H1 (cell line): Measurements from ENCODE around the gene TMEM89. TPM values are rescaled to one million over a fixed set of nuclear protein-coding genes. Genes with fewer than 3 reads are reported as not detected.

Experiments used
- CTCF ChIA-PET: fragments of 300-600 bp; sonication (Branson Sonifier 250); formaldehyde crosslinking; loops from one replicate; lab custom pipeline; 2021; ENCODE audit not compliant: partially characterized antibody; lab: Charles Lee
- POLR2A ChIA-PET: fragments of 300-600 bp; sonication (Branson Sonifier 250); formaldehyde crosslinking; loops from one replicate; lab custom pipeline; 2021; ENCODE audit warnings: inconsistent platforms; ENCODE audit not compliant: partially characterized antibody; lab: Charles Lee
- DNase-seq, 2 experiments: peaks; one replicate each; pipeline versions ENCODE4 v3.0.0 to v3.0.0-alpha.2; 2010 to 2022; ENCODE audit warnings: low spot score in 2 of 2, low read depth in 1 of 2, mixed read lengths in 1 of 2
- FAIRE-seq: peaks from 2 replicates; lab custom pipeline; 2011; peaks lifted over from hg19 to GRCh38; lab: Jason Lieb, UNC
- H2AFZ ChIP-seq: 2 replicates; pipeline ENCODE4 v1.8.1; 2012; ENCODE audit warnings: low read length, inconsistent platforms
- H2AK5ac ChIP-seq: 2 replicates; pipeline ENCODE4 v1.6.1; 2013; ENCODE audit warnings: low read depth, low read length
- H2BK120ac ChIP-seq: replicated peaks from 2 replicates; pipeline ENCODE3; 2013; ENCODE audit warnings: low read depth, low read length, inconsistent platforms
- H2BK12ac ChIP-seq: 2 replicates; pipeline ENCODE4 v1.6.1; 2013; ENCODE audit warnings: low read depth, low read length
- H2BK15ac ChIP-seq: 2 replicates; pipeline ENCODE4 v1.6.1; 2013; ENCODE audit warnings: low read length
- H2BK20ac ChIP-seq: 2 replicates; pipeline ENCODE4 v1.6.1; 2013; ENCODE audit warnings: low read length
- H2BK5ac ChIP-seq: 2 replicates; pipeline ENCODE4 v1.6.1; 2013; ENCODE audit warnings: low read depth, low read length
- H3K14ac ChIP-seq: 2 replicates; pipeline ENCODE4 v1.6.1; 2013; ENCODE audit warnings: inconsistent platforms; ENCODE audit not compliant: insufficient read length
- H3K18ac ChIP-seq: 2 replicates; pipeline ENCODE4 v1.6.1; 2013; ENCODE audit warnings: low read length; ENCODE audit errors: extremely low read depth
- H3K23ac ChIP-seq: 2 replicates; pipeline ENCODE4 v1.6.1; 2013; ENCODE audit warnings: inconsistent platforms; ENCODE audit not compliant: insufficient read length
- H3K23me2 ChIP-seq: 2 replicates; pipeline ENCODE4 v1.6.1; 2013; ENCODE audit warnings: low read depth, low read length
- H3K27ac ChIP-seq: 2 replicates; pipeline ENCODE4 v1.6.1; 2011; ENCODE audit warnings: low read depth, low read length, inconsistent platforms
- H3K27me3 ChIP-seq, 4 experiments: replicated peaks in 1 of 4; 1 replicate in 1 of 4; 2 replicates in 3 of 4; pipeline versions ENCODE4 v1.6.1 to v1.8.1; 2011 to 2013; ENCODE audit warnings: low read length in 3 of 4, mild to moderate bottlenecking in 3 of 4, inconsistent platforms in 2 of 4, mixed read lengths in 2 of 4, moderate library complexity in 1 of 4; ENCODE audit not compliant: control insufficient read depth in 3 of 4, insufficient read depth in 3 of 4; ENCODE audit errors: extremely low read depth in 1 of 4
- H3K36me3 ChIP-seq, 4 experiments: 2 replicates each; pipeline versions ENCODE4 v1.6.1 to v1.8.1; 2011 to 2013; ENCODE audit warnings: mild to moderate bottlenecking in 4 of 4, low read length in 3 of 4, moderate library complexity in 2 of 4, control low read depth in 1 of 4, inconsistent platforms in 1 of 4; ENCODE audit not compliant: insufficient read depth in 4 of 4, control insufficient read depth in 2 of 4
- H3K4ac ChIP-seq: replicated peaks from 2 replicates; pipeline ENCODE3; 2013; ENCODE audit warnings: low read length, low read depth, mixed read lengths, inconsistent platforms; ENCODE audit not compliant: insufficient read length
- H3K4me1 ChIP-seq, 4 experiments: replicated peaks in 1 of 4; 1 replicate in 1 of 4; 2 replicates in 3 of 4; pipeline versions ENCODE4 v1.6.1 to v1.8.1; 2011 to 2013; ENCODE audit warnings: low read length in 3 of 4, inconsistent platforms in 2 of 4, mixed read lengths in 1 of 4; ENCODE audit not compliant: insufficient read depth in 4 of 4, control insufficient read depth in 3 of 4
- H3K4me2 ChIP-seq, 2 experiments: 2 replicates each; pipeline versions ENCODE4 v1.6.1 to v1.8.1; 2011 to 2013; ENCODE audit warnings: low read depth in 2 of 2, low read length in 2 of 2, control low read depth in 1 of 2, inconsistent platforms in 1 of 2, mild to moderate bottlenecking in 1 of 2; ENCODE audit not compliant: insufficient read depth in 1 of 2
- H3K4me3 ChIP-seq, 4 experiments: fragments of 200-600, 300-600 bp in 1 of 4; sonication (generic), shearing (Covaris generic), sonication (Bioruptor Twin) in 1 of 4; 2 replicates each; pipeline versions ENCODE4 v1.5.1 to v1.8.1; 2011 to 2016; ENCODE audit warnings: low read length in 4 of 4, low read depth in 3 of 4, control low read depth in 2 of 4, inconsistent platforms in 2 of 4, mild to moderate bottlenecking in 2 of 4, mixed read lengths in 1 of 4, moderate library complexity in 1 of 4; ENCODE audit not compliant: insufficient read depth in 2 of 4; ENCODE audit errors: extremely low read depth in 1 of 4
- H3K56ac ChIP-seq: replicated peaks from 2 replicates; pipeline ENCODE3; 2013; ENCODE audit warnings: low read depth, mild to moderate bottlenecking, mixed read lengths, low read length, inconsistent platforms; ENCODE audit not compliant: insufficient read length
- H3K79me1 ChIP-seq: 2 replicates; pipeline ENCODE4 v1.6.1; 2013; ENCODE audit warnings: low read depth, low read length, control low read depth
- H3K79me2 ChIP-seq, 2 experiments: 2 replicates each; pipeline versions ENCODE4 v1.6.1 to v1.8.1; 2012 to 2013; ENCODE audit warnings: low read length in 2 of 2, mild to moderate bottlenecking in 2 of 2, inconsistent platforms in 1 of 2; ENCODE audit not compliant: insufficient read depth in 2 of 2, control insufficient read depth in 1 of 2
- H3K9ac ChIP-seq, 4 experiments: replicated peaks in 1 of 4; 1 replicate in 1 of 4; 2 replicates in 3 of 4; pipeline versions ENCODE4 v1.6.1 to v1.8.1; 2011 to 2013; ENCODE audit warnings: low read depth in 3 of 4, low read length in 3 of 4, control low read depth in 2 of 4, mild to moderate bottlenecking in 2 of 4, moderate library complexity in 2 of 4, inconsistent platforms in 1 of 4; ENCODE audit errors: extremely low read depth in 1 of 4
- H3K9me3 ChIP-seq, 2 experiments: 2 replicates each; pipeline versions ENCODE4 v1.6.1 to v1.8.1; 2012 to 2013; ENCODE audit warnings: mild to moderate bottlenecking in 2 of 2, moderate library complexity in 2 of 2, control low read depth in 1 of 2, inconsistent platforms in 1 of 2, low read depth in 1 of 2, low read length in 1 of 2, mixed read lengths in 1 of 2; ENCODE audit not compliant: insufficient read depth in 2 of 2
- H4K20me1 ChIP-seq, 2 experiments: replicated peaks in 1 of 2; 2 replicates each; pipeline versions ENCODE3 to v1.8.1; 2011 to 2013; ENCODE audit warnings: inconsistent platforms in 2 of 2, low read length in 2 of 2, mild to moderate bottlenecking in 1 of 2; ENCODE audit not compliant: insufficient read depth in 2 of 2, control insufficient read depth in 1 of 2
- H4K5ac ChIP-seq: 2 replicates; pipeline ENCODE4 v1.6.1; 2013; ENCODE audit warnings: low read length, low read depth, mixed read lengths, inconsistent platforms; ENCODE audit not compliant: insufficient read length
- H4K8ac ChIP-seq: 2 replicates; pipeline ENCODE4 v1.8.0; 2013; ENCODE audit warnings: mild to moderate bottlenecking, moderate library complexity, low read length, inconsistent platforms; ENCODE audit not compliant: insufficient read depth; ENCODE audit errors: extremely low read depth
- H4K91ac ChIP-seq: replicated peaks from 2 replicates; pipeline ENCODE3; 2013; ENCODE audit warnings: low read length, mixed read lengths, inconsistent platforms; ENCODE audit not compliant: insufficient read length
- BACH1 ChIP-seq: IDR thresholded peaks from 2 replicates; pipeline ENCODE4 v1.6.1; 2012; ENCODE audit warnings: low read length, improper control_type of control experiment
- CEBPB ChIP-seq: IDR thresholded peaks from 2 replicates; pipeline ENCODE4 v1.6.1; 2012; ENCODE audit warnings: low read depth, low read length
- CHD1 ChIP-seq: IDR thresholded peaks from 2 replicates; pipeline ENCODE4 v1.6.1; 2012; ENCODE audit warnings: low read depth, low read length, improper control_type of control experiment
- CTBP2 ChIP-seq: IDR thresholded peaks from 2 replicates; pipeline ENCODE4 v1.7.0; 2011; ENCODE audit warnings: borderline replicate concordance, mild to moderate bottlenecking, moderate library complexity, mixed read lengths, low read length; ENCODE audit not compliant: insufficient read depth, insufficient read length
- EGR1 ChIP-seq: IDR thresholded peaks from 2 replicates; pipeline ENCODE4 v1.6.1; 2011; ENCODE audit warnings: low read depth, low read length, borderline replicate concordance
- POLR2A ChIP-seq, 2 experiments: IDR thresholded peaks; 1 replicate in 1 of 2; 2 replicates in 1 of 2; pipeline ENCODE4 v1.6.1; 2011; ENCODE audit warnings: low read depth in 2 of 2, low read length in 2 of 2, mild to moderate bottlenecking in 2 of 2; ENCODE audit errors: control extremely low read depth in 1 of 2
- POLR2AphosphoS5 ChIP-seq: IDR thresholded peaks from 2 replicates; pipeline ENCODE4 v1.6.1; 2011; ENCODE audit warnings: low read depth, low read length
- SIRT6 ChIP-seq: IDR thresholded peaks from one replicate; pipeline ENCODE4 v1.7.1; 2012; ENCODE audit warnings: low read length, inconsistent platforms
- WGBS, 2 experiments: shearing (Covaris generic) in 1 of 2; methylation state at CpG; one replicate each; pipeline versions ENCODE4 v1.1.6 to v1.1.7; 2013 to 2015; ENCODE audit warnings: low lambda C conversion rate in 2 of 2, mixed read lengths in 2 of 2, inconsistent platforms in 1 of 2, low coverage in 1 of 2, missing lambda C conversion rate in 1 of 2; ENCODE audit not compliant: insufficient replicate concordance in 2 of 2, insufficient coverage in 1 of 2, insufficient read length in 1 of 2; ENCODE audit errors: extremely low coverage in 1 of 2, missing lambda C conversion rate in 1 of 2; 5-methylcytosine and 5-hydroxymethylcytosine counted together
- polyA plus RNA-seq, 7 experiments: library from polyadenylated mRNA; depleted of rRNA in 3 of 7; stranded (reverse) in 5 of 7; unstranded in 2 of 7; fragments of >200 nt in 5 of 7; fragments of 200-250 nt in 2 of 7; gene quantifications; 1 replicate in 5 of 7; 2 replicates in 1 of 7; 4 replicates in 1 of 7; pipeline versions ENCODE4 v1.2.1 to v1.2.3, GENCODE V29; 2011 to 2013; ENCODE audit warnings: missing spikeins in 2 of 7, mixed read lengths in 2 of 7
- total RNA-seq: library from RNA; stranded (reverse); fragmentation: NEBNext Ultra II Directional; extraction: Animal tissue kit (Norgen Biotek cat#: 25700); gene quantifications from 2 replicates; pipeline ENCODE4 v1.2.1, GENCODE V29; 2021
- TF ChIP-seq, protein P1 (sequence below): IDR thresholded peaks from 2 replicates; pipeline ENCODE4 v1.6.1; 2011; ENCODE audit warnings: low read depth, mild to moderate bottlenecking, low read length; ENCODE audit not compliant: insufficient read depth
- TF ChIP-seq, protein P2 (sequence below): IDR thresholded peaks from 2 replicates; pipeline ENCODE4 v1.6.1; 2012; ENCODE audit warnings: low read length, inconsistent platforms

TMEM89 gene
- total and polyA plus RNA-seq, 2 of the 8 experiments (the other 6 are each of a cell fraction or from before 2014, with no cell fraction given): not detected

DNA sequence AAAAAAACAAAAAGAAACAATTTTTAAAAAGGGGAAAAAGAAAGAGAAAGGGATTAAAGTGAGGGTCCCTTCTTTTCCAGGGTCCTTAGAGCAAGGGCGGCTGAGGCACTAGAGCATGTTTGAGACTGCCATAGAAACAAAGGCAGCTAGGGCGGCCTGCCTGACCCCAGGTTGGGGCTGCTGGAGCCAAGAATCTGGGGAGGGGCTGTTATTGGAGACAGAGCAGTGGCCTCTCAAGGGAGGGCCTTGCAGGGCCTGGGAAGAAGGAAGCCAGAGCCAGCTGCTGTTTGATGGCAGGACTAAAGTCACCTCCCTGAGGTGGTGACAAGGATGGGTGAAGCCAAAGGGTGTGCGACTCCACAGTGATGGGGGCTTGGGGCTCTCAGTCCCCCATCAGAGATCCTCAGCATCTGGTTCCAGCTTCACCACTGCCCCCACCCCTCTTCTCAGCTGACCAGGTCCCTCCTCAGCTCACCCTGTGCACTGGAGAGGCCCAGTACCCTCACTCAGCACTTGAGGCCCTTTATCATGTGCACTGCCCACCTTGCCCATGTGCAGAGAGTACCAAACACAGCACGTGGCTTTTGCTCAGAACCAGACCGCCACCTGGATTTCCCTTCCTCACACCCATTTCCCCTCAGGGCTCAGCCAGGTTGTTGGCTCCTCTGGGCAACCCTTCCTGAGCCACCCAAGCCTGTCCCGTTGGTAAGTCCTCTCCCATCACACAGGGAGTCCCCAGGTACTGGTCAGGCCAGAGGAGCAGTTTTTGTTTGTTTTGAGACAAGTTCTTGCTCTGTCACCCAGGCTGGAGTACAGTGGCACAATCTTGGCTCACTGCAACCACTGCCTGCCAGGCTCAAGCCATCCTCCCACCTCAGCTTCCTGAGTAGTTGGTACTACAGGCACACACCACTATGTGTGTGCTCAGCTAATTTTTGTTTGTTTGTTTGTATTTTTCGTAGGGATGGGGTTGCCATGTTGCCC, 1.7 kb downstream of the TMEM89 start:
- no peaks in the 10 kb centered on the region for H3K27me3 ChIP-seq
- no peak overlapping the region for H3K9ac ChIP-seq
- 93% methylated on average over 7 of the region's 7 CpGs; no CpG with 5 or more reads in 1 of the 2 experiments for WGBS, 2 experiments
- H2BK15ac ChIP-seq: no peak overlapping the region
- H3K23ac ChIP-seq: no peak overlapping the region
- no peak overlapping the region for H4K8ac ChIP-seq
- H2AFZ ChIP-seq: no peak overlapping the region
- no peak for FAIRE-seq
- no peak overlapping the region for H3K56ac ChIP-seq
- DNase-seq: no peak
- H3K79me2 ChIP-seq: no peaks in the 10 kb centered on the region
- H4K20me1 ChIP-seq: peaks cover 0 to 5% of the 10 kb centered on the region in 2 experiments
- ChIA-PET POLR2A (interaction anchor here (0.7 to 7.9 kb wide), 7 partner anchors 8 to 30 kb away, joined by 4 to 75 read pairs (median 7); partner anchors contain the start of genes SLC26A6 and UQCRC1), CTCF (interaction anchor here (1.1 to 3.0 kb wide), 2 partner anchors 15 to 62 kb away, joined by 4 to 16 read pairs; partner anchors contain the start of gene SLC26A6)
- H3K27ac ChIP-seq: no peak overlapping the region
- peaks cover 0 to 4% (median 0%) of the 10 kb centered on the region in 4 experiments; a peak in 3 of 8 replicates for H3K36me3 ChIP-seq
- no peak overlapping the region for H3K18ac ChIP-seq
- H2AK5ac ChIP-seq: no peak overlapping the region
- H4K91ac ChIP-seq: no peak overlapping the region
- H3K23me2 ChIP-seq: no peaks in the 10 kb centered on the region
- H3K4me3 ChIP-seq: no peak overlapping the region
- no peaks in the 10 kb centered on the region for H3K9me3 ChIP-seq
- no peak overlapping the region for H2BK5ac ChIP-seq
- H3K14ac ChIP-seq: no peak overlapping the region
- H3K4me2 ChIP-seq: no peak overlapping the region; a peak in 1 of 4 replicates
- H3K4ac ChIP-seq: no peak overlapping the region
- no peak overlapping the region for H2BK12ac ChIP-seq
- H3K4me1 ChIP-seq: peaks cover 0 to 6% (median 3%) of the 10 kb centered on the region in 4 experiments; a peak in 3 of 7 replicates
- no peak overlapping the region for H4K5ac ChIP-seq
- no peaks in the 10 kb centered on the region for H3K79me1 ChIP-seq
- no peak overlapping the region for H2BK20ac ChIP-seq
- H2BK120ac ChIP-seq: no peak overlapping the region
- TF ChIP-seq, protein P1, sequence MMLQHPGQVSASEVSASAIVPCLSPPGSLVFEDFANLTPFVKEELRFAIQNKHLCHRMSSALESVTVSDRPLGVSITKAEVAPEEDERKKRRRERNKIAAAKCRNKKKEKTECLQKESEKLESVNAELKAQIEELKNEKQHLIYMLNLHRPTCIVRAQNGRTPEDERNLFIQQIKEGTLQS: no peak
- TF ChIP-seq EGR1: no peak
- no peak for TF ChIP-seq BACH1
- TF ChIP-seq SIRT6: no peak
- no peak for TF ChIP-seq CTBP2
- TF ChIP-seq POLR2AphosphoS5: no peak; the same call in 1 of the 2 replicates
- TF ChIP-seq CHD1: no peak
- TF ChIP-seq CEBPB: no peak
- TF ChIP-seq, protein P2, sequence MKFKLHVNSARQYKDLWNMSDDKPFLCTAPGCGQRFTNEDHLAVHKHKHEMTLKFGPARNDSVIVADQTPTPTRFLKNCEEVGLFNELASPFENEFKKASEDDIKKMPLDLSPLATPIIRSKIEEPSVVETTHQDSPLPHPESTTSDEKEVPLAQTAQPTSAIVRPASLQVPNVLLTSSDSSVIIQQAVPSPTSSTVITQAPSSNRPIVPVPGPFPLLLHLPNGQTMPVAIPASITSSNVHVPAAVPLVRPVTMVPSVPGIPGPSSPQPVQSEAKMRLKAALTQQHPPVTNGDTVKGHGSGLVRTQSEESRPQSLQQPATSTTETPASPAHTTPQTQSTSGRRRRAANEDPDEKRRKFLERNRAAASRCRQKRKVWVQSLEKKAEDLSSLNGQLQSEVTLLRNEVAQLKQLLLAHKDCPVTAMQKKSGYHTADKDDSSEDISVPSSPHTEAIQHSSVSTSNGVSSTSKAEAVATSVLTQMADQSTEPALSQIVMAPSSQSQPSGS: no peak
- TF ChIP-seq POLR2A (IDR thresholded peaks at IDR 0.05; ENCODE audit: control extremely low read depth in 1 of 2, low read depth in 2 of 2, low read length in 2 of 2): no peak
